Raji (cell line): ENCODE measurements around the gene CFAP54.

Experiments
- POLR2A ChIP-seq: IDR thresholded peaks from 2 replicates; pipeline ENCODE4 v1.6.1; 2011; ENCODE audit warnings: low read depth, low read length, control low read depth; ENCODE audit not compliant: insufficient read depth

Gene CFAP54

GRCh38 chr12:96489392-96490056 is at the start of gene CFAP54:
TSS of gene CFAP54 (plus strand) at chr12:96489577. CDS start at chr12:96489610, 33 bp downstream.
- no peak for TF ChIP-seq POLR2A

- no peak for TF ChIP-seq POLR2A
Measured at GRCh38 chr12:96441816-96442215, 47.6 kb upstream of the CFAP54 start.

GRCh38 chr12:96442906-96443305 is 46.5 kb upstream of the CFAP54 start:
- TF ChIP-seq POLR2A: no peak

- no peak for TF ChIP-seq POLR2A
Measured at GRCh38 chr12:96444399-96444798, 45.0 kb upstream of the CFAP54 start.

GRCh38 chr12:96445691-96446583 is 43.4 kb upstream of the CFAP54 start:
- TF ChIP-seq POLR2A: no peak

GRCh38 chr12:96447256-96447655 is 42.1 kb upstream of the CFAP54 start:
- TF ChIP-seq POLR2A: no peak

- no peak for TF ChIP-seq POLR2A
Measured at GRCh38 chr12:96448300-96448699, 41.1 kb upstream of the CFAP54 start.

- TF ChIP-seq POLR2A: no peak
Measured at GRCh38 chr12:96452261-96452922, 37.0 kb upstream of the CFAP54 start.

- TF ChIP-seq POLR2A: no peak
Measured at GRCh38 chr12:96454396-96454795, 35.0 kb upstream of the CFAP54 start.

- TF ChIP-seq POLR2A: no peak
Measured at GRCh38 chr12:96456265-96456974, 33.0 kb upstream of the CFAP54 start.

- no peak for TF ChIP-seq POLR2A
Measured at GRCh38 chr12:96457191-96457930, 32.0 kb upstream of the CFAP54 start.

GRCh38 chr12:96462571-96463280 is 26.7 kb upstream of the CFAP54 start:
- TF ChIP-seq POLR2A: no peak

GRCh38 chr12:96465896-96466295 is 23.5 kb upstream of the CFAP54 start:
- TF ChIP-seq POLR2A: no peak
